Mesothelial cell of epicardium (in vitro differentiated cells): Measurements from ENCODE around the gene AP3S2. TPM values are rescaled to one million over a fixed set of nuclear protein-coding genes. Genes with fewer than 3 reads are reported as not detected.

Source experiments
- DNase-seq, 2 experiments: peaks; one replicate each; pipeline ENCODE4 v3.0.0; 2021; ENCODE audit warnings: low spot score in 2 of 2; ENCODE audit not compliant: unreplicated experiment in 2 of 2
- H3K27ac Mint-ChIP-seq: 2 replicates; pipeline ENCODE4 v1.8.0; 2021; ENCODE audit warnings: mixed read lengths
- H3K27me3 Mint-ChIP-seq: 2 replicates; pipeline ENCODE4 v1.8.0; 2021; ENCODE audit warnings: low read depth, mixed read lengths
- H3K36me3 Mint-ChIP-seq: 2 replicates; pipeline ENCODE4 v1.8.0; 2021; ENCODE audit warnings: mixed read lengths
- H3K4me1 Mint-ChIP-seq: 2 replicates; pipeline ENCODE4 v1.8.0; 2021; ENCODE audit warnings: mixed read lengths
- H3K4me3 Mint-ChIP-seq: 2 replicates; pipeline ENCODE4 v1.8.0; 2021; ENCODE audit warnings: mild to moderate bottlenecking, moderate library complexity, mixed read lengths
- H3K9me3 Mint-ChIP-seq: 2 replicates; pipeline ENCODE4 v1.8.0; 2021; ENCODE audit warnings: mixed read lengths
- CTCF ChIP-seq: fragments of 200-600 bp; sonication (generic); IDR thresholded peaks from one replicate; pipeline ENCODE4 v1.5.0; 2021; ENCODE audit warnings: antibody characterized with exemption; ENCODE audit not compliant: unreplicated experiment
- total RNA-seq: library from RNA; stranded (reverse); gene quantifications from 3 replicates; pipeline ENCODE4 v1.2.1, GENCODE V29; 2021

Gene AP3S2
- total RNA-seq, 1 donor from 2014 or later, result 28.3 TPM

DNA sequence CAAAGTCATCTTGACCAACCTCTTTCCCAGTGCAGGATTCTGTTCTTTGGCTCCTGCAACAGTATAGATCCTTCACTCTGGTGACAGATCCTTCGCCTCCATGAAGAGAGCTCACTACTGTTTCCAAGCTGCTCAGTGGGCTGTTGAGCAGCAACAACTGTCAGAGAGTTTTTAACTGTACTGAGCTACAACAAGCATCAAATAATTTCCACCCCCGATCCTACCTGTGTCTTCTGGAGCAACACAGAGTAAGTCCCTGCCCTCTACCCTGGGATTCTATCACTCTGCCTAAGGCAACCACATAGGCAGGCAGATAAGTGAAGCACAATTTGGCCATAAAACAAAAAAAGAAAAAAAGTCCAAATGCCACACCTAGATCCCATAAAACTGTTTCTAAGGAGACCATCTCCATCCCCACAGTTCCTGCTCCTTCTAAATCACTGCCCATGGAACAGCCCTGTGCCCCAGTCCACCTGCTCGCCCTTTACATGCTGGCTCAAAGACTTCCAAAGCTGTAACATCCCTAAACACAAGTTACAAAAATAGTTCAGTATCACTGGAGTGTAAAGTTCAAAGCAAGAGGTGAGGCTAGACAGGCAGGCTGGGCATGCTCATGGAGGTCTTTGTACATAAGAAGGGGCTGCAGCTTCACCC lies 41.3 kb downstream of the AP3S2 start:
- TF ChIP-seq CTCF, result no peak
- Mint-ChIP-seq H3K9me3 (peaks cover 3% of the 10 kb centered on the region), H3K36me3 (peaks cover 47% of the 10 kb centered on the region), H3K27ac (no peak overlapping the region), H3K27me3 (no peaks in the 10 kb centered on the region), H3K4me3 (no peak overlapping the region), H3K4me1 (no peaks in the 10 kb centered on the region)
- DNase-seq, result no peak

- TF ChIP-seq CTCF, result no peak
- Mint-ChIP-seq H3K27ac (no peak overlapping the region), H3K36me3 (peaks cover 45% of the 10 kb centered on the region), H3K9me3 (peaks cover 3% of the 10 kb centered on the region), H3K4me3 (no peak overlapping the region), H3K4me1 (no peaks in the 10 kb centered on the region), H3K27me3 (no peaks in the 10 kb centered on the region)
- DNase-seq, result no peak
Measured at GRCh38 chr15:89851673-89852341, 42.0 kb downstream of the AP3S2 start.

DNA sequence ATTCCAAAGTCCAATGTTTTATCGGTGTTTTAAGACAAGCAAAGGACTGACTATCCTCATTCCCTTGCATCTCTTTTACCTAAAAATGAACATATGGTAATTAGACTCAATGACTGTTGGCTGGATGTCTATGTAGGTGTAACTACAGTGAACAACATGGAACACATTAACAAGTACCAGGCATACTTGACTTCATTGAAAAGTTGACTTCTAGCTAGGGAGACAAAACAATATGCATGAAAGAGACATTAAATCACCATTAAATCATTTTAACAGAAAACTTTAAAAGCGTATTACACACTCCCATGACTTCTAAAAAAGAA lies 44.9 kb downstream of the AP3S2 start:
- no peak for TF ChIP-seq CTCF
- H3K4me1 Mint-ChIP-seq, result peaks cover 15% of the 10 kb centered on the region
- no peak overlapping the region for H3K4me3 Mint-ChIP-seq
- H3K36me3 Mint-ChIP-seq, result peaks cover 39% of the 10 kb centered on the region
- no peak overlapping the region for H3K27ac Mint-ChIP-seq
- no peaks in the 10 kb centered on the region for H3K9me3 Mint-ChIP-seq
- no peaks in the 10 kb centered on the region for H3K27me3 Mint-ChIP-seq
- no peak for DNase-seq

- Mint-ChIP-seq H3K4me1 (peaks cover 15% of the 10 kb centered on the region), H3K4me3 (no peak overlapping the region), H3K9me3 (no peaks in the 10 kb centered on the region), H3K36me3 (peaks cover 32% of the 10 kb centered on the region), H3K27me3 (no peaks in the 10 kb centered on the region), H3K27ac (peak overlapping the region; percentile 66)
- DNase-seq, result no peak
- TF ChIP-seq CTCF, result no peak
Measured at GRCh38 chr15:89847101-89847500, 46.7 kb downstream of the AP3S2 start.

DNA sequence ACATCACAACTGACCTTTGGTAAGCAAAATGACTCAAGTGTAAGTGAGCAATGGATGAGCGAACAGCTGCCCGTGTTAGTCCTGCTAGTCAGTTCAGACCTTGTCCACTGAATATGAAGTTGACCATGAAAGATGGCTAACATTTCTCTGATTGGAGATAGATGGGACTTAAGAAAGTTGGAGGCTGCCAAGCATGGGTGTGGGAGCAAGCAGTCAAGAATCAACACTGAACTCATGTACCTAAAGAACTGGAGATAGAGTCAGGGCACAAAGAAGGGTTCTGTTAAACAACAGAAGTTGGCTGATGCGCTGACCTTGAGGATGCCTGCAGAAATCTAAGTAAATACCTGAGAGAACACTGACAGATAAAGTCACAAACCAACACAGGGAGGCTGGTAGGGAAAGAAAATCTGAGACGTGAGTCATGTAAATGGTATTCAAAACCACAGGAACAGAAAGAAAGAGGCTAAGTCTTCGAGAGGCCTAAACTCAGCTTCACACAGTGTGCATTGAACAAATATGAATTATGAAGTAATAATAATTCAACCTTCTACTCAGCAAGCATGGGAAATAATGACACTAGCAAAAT lies 48.4 kb downstream of the AP3S2 start:
- Mint-ChIP-seq H3K36me3 (peaks cover 29% of the 10 kb centered on the region), H3K4me1 (peaks cover 15% of the 10 kb centered on the region), H3K27me3 (no peaks in the 10 kb centered on the region), H3K9me3 (no peaks in the 10 kb centered on the region), H3K27ac (peak overlapping the region; percentile 90), H3K4me3 (no peak overlapping the region)
- TF ChIP-seq CTCF, result no peak
- DNase-seq, result no peak
